Measurements from ENCODE around the gene ILK.

GRCh38 chr11:6610591-6610990 lies 7.0 kb downstream of the ILK start:
- no peak for TF ChIP-seq CTCF (IDR thresholded peaks at IDR 0.05)
- no peak for TF ChIP-seq EP300 (IDR thresholded peaks at IDR 0.05)
- no peak for TF ChIP-seq POLR2A (IDR thresholded peaks at IDR 0.05)
